HG03565 (cell line): ENCODE results near the gene ZNF783.
"Not testable (repeated sequence)": the region's sequence is repeated elsewhere in the genome, so short reads cannot be mapped to it uniquely, and the experiment has no call there.

ENCODE experiments used
- ATAC-seq: cut with Tn5 transposase; IDR thresholded peaks from one replicate; pipeline ENCODE4 v1.9.1; 2021; ENCODE audit warnings: mild to moderate bottlenecking, moderate library complexity; ENCODE audit not compliant: unreplicated experiment

Gene ZNF783

GRCh38 chr7:149295481-149295850 is 33.5 kb downstream of the ZNF783 start:
- ATAC-seq: no peak

GRCh38 chr7:149296368-149296767 is 34.4 kb downstream of the ZNF783 start:
- ATAC-seq: no peak

- ATAC-seq: no peak
Observed at GRCh38 chr7:149297034-149297755, 35.2 kb downstream of the ZNF783 start.

DNA sequence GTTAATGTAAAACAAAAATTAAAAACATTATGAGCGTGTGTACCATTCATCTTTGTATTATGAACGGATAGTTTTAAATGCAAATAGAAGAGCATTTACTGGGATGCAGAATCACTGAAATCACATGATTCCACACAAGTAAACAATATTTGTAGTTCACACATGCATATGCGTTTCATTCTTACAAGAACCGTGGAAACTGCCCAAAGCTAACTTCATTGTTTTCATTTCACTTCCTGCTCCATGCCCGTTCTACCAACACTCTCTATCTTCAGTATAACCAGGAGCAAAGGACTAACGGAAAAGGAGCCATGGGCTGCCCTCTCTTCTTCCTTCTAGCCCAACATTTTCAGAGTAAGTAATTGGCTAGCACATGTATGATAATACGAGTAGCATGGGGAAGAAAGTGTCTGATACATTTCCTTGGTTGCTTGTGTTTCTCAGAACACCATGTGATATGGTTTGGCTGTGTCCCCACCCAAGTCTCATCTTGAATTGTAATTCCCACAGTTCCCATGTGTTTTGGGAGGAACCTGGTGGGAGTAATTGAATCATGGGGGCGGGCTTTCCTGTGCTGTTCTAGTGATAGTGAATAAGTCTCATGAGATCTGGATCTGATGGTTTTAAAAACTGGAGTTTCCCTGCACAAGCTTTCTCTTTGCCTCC is 38.8 kb downstream of the ZNF783 start:
- no peak for ATAC-seq

DNA sequence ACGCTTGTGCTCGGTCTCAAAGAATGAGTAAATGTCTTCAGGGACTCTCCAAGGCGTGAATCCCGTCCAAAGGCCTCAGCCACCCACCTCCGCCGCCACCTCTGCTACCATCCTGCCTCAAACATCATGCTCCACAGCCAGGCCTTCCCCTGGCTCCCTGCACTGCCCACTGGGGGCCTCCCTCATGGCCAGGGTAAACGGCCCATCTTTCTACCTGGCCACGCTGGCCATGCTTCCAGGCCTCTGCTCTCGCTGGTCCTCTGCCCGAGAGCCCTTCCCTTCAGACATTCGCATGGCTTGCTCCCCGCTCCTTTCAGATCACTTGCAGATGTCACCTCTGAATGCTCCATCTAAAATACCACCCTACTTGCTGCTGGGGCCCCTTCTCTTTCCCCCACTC is 40.2 kb downstream of the ZNF783 start:
- ATAC-seq: no peak

DNA sequence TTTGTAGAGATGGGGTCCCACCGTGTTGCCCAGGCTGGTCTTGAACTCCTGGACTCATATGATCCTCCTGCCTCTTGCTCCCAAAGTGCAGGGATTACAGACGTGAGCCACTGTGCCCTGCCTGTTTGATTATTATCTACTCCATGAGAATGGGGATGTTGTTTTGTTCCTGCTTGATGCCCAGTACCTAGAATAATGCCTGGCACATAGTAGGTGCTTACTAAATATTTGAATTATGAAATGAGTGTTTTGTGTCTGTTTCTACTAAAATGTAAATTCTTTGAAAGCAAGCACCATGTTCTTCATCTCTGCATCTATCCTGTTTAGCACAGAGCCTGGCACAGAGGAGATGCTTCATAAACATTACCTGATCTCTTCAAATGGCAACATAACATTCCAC is 40.9 kb downstream of the ZNF783 start:
- no peak for ATAC-seq

DNA sequence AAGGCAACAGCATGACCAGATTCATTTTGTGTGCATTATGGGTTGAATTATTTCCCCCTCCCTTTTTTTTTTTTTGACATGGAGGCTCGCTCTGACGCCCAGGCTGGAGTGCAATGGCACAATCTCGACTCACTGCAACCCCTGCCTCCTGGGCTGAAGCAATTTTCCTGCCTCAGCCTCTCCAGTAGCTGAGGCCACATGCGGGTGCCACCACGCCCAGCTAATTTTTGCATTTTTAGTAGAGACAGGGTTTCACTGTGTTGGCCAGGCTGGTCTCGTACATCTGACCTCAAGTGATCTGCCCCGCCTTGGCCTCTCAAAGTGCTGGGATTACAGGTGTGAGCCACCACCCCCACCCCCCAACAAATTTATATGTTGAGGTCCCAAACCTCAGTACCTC is 42.0 kb downstream of the ZNF783 start:
- no peak for ATAC-seq

DNA sequence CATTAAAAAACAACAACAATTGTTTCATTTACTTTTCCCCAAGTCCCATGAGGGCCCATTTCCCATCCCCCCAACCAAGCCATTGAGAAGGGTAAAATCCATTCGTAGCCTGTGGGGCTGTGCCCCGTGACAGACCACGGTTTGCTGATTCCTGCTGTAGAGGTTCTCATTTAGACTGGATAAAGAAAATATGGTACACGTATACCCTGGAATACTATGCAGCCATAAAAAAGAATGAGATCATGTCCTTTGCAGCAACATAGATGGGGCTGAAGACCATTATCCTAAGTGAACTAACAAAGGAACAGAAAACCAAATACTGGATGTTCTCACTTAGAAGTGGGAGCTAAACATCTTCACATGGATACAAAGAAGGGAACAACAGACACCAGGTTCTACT is 44.9 kb downstream of the ZNF783 start:
- ATAC-seq: no peak

DNA sequence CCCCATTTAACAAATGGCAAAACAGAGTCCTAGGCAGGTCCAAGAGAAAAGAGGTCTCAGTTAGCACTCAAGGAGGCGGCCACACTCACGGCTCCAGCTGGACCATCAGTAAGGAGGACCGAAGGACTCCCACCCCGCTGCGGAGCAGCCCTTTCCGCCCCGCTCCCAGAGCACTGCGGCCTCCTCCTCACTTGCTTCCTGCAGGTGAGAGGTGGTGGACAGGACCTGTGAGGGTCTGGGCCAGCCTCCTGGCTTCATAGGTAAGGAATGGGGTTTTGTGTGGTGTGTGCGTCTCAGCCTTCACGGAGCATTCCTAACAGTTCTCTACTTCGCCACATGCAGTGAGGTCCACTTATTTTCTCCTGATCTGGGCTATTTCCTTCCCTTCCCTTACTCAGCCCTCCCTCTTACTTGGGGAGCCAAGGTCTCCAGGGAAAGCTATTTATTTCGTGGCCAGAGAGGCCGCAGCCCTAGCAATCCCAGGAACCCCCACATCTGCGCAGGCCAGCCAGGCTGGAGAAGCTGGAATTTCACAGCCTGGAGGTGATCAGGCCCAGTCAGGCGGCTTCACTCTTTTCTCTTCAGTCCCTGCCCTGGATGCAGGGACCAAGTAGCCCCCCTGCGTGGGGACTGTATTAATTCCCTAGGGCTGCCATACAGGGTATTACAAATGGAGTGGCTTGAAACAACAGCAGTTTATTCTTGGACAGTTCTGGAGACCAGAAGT is 45.9 kb downstream of the ZNF783 start:
- ATAC-seq: no peak

GRCh38 chr7:149310113-149310836 is 48.3 kb downstream of the ZNF783 start:
- ATAC-seq: no peak

DNA sequence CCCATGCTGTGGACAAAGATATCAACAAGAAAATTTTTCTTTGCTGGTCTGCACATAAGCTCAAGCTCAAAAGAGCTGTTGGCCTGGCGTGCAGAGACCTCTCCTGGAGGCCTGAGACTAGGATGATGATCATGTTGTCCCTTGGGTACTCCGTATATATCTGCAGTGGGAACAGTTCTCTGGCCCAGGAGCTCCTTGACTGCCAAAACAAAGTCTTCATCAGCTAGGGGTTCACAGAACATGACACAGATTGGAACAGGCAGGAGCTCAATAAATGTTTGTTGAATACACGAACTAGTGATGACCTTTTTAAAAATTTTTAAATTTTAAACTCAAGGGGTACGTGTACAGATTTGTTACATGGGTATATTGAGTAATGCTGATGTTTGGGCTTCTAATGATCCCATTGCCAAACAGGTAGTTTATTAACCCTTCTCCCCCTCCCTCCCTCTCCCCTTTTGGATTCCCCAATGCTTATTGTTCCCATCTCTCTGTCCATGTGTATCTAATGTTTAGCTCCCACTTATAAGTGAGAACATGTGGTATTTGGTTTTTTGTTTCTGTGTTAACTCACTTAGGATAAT is 49.1 kb downstream of the ZNF783 start:
- ATAC-seq: no peak

DNA sequence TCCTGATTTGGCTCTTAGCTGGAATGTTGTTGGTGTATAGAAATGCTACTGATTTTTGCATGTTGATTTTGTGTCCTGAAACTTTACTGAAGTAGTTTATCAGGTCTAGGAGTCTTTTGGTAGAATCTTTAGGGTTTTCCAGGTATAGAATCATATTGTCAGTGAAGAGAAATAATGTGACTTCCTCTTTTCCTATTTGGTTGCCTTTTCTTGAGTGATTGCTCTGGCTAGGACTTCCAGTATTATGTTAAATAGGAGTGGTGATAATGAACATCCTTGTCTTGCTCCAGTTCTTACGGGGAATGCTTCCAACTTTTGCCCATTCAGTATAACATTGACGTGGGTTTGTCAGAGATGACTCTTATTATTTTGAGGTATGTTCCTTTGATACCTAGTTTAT is 52.0 kb downstream of the ZNF783 start:
- ATAC-seq: no peak

- ATAC-seq: no peak
Observed at GRCh38 chr7:149316606-149317005, 54.6 kb downstream of the ZNF783 start.

GRCh38 chr7:149317496-149317895 is 55.5 kb downstream of the ZNF783 start:
- ATAC-seq: no peak

- no peak for ATAC-seq
Observed at GRCh38 chr7:149317986-149318672, 56.1 kb downstream of the ZNF783 start.

DNA sequence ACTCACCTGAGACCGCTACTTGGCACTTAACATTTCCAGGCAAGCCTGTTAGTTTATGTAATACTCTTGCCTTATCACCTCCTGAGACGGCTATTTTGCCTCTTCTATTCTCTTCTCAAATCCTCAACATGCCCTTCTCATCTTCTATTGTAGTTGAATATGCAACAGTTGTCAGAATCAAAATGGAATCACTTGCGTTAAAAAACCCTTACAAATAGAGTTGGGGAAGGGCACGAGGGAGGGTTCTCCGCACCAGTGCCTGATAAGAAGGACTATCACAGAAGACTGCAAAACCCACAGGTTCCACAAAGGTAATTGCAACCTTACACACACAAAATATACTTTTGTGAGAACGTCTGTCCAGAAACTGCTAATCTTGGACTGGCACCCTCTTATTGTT is 57.4 kb downstream of the ZNF783 start:
- no peak for ATAC-seq

DNA sequence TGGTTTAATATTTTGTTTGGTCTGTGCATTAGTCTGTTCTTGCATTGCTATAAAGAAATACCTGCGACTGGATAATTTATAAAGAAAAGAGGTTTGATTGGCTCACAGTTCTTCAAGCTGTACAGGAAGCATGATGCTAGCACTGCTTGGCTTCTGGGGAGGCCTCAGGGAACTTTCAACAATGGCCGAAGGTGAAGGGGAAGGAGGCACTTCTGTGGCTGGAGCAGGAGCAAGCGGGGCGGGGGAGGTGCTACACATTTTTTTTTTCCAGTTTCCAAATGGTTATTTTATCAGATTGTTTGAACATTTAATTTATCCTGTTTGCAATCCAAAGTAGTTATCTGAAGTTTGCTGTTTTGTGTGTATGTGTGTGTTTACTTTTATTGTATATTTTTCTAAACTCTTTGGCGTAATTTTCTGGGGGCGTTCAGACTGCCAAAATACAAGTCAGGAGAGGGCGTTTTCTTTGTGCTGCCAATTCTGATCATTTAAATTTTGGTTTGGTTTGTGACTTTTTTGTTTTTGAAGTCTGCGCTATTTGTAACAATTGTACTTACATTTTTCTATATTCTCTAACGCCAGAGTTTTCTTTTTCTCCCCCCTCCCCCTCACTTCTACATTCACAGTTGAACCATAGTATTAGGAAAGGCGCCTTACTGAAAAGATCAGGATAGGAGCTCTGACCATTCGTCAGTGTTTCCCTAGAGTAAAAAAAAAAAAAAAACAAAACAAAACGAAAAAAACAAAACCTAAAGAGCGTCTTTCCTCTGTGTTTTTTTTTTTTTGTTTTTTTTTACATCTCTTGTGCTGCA is 58.5 kb downstream of the ZNF783 start:
- no peak for ATAC-seq

- not testable (repeated sequence) for ATAC-seq
Observed at GRCh38 chr7:149321125-149321905, 59.3 kb downstream of the ZNF783 start.

DNA sequence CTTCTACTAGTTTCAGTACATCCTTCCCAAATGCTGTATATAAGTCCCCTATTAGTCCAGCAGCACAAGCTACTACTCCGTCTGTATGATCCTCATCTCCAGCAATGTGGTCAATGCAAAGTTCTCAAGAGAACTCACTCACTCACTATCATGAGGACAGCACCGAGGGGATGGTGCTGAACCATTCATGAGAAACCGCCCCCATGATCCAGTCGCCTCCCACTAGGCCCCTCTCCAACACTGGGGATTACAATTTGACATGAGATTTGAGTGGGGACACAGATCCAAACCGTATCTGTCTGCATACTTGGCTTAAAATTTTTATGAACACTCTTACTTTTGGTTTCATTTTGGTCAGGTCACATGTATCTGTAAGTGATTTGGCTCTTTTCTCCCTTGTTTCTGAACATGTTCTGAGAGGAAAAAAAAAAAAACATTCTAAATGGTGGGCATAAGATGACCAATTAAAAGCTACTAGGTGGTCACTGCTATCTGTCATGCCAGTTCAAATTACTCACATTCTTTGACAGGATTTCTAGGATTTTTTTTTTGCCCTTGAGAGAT is 60.1 kb downstream of the ZNF783 start:
- ATAC-seq: no peak
